GM12801 (cell line): ENCODE data around the gene DSCAM.

ENCODE experiments used
- TF ChIP-seq, protein P1 (sequence below): IDR thresholded peaks from one replicate; pipeline ENCODE4 v1.5.1; 2011; ENCODE audit warnings: control low read depth; ENCODE audit not compliant: insufficient read length; ENCODE audit errors: extremely low read depth

Gene DSCAM

GRCh38 chr21:40846587-40847411, at the start of gene DSCAM:
DSCAM (minus strand) TSS chr21:40847158; CDS start chr21:40846661, 497 bp downstream.
- TF ChIP-seq, protein P1, sequence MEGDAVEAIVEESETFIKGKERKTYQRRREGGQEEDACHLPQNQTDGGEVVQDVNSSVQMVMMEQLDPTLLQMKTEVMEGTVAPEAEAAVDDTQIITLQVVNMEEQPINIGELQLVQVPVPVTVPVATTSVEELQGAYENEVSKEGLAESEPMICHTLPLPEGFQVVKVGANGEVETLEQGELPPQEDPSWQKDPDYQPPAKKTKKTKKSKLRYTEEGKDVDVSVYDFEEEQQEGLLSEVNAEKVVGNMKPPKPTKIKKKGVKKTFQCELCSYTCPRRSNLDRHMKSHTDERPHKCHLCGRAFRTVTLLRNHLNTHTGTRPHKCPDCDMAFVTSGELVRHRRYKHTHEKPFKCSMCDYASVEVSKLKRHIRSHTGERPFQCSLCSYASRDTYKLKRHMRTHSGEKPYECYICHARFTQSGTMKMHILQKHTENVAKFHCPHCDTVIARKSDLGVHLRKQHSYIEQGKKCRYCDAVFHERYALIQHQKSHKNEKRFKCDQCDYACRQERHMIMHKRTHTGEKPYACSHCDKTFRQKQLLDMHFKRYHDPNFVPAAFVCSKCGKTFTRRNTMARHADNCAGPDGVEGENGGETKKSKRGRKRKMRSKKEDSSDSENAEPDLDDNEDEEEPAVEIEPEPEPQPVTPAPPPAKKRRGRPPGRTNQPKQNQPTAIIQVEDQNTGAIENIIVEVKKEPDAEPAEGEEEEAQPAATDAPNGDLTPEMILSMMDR: no peak

DNA sequence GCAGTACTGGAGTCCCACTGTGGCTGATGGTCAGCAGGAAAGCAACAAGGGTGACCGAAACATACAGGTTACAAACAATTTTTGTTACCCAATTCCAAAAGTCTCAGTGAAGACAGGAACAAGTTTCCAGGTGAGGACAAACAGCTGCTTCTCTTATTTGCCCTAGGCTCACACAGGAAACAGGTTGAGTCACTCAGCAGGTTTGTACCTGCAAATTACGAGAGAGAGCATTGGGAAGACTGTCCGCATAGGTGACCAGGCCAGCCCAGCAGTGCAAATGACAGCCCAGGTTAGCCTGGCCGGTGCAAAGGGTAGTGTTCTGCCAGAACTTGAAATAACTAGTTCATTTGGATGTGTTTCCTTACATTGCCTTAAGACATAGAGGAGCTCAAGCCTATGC, 40.0 kb upstream of the DSCAM start:
- TF ChIP-seq, protein P1: no peak

GRCh38 chr21:40886006-40886405, 39.0 kb upstream of the DSCAM start:
- TF ChIP-seq, protein P1: no peak

- TF ChIP-seq, protein P1: no peak
These were observed 35.4 kb upstream of the DSCAM start for GRCh38 chr21:40882192-40882915.

DNA sequence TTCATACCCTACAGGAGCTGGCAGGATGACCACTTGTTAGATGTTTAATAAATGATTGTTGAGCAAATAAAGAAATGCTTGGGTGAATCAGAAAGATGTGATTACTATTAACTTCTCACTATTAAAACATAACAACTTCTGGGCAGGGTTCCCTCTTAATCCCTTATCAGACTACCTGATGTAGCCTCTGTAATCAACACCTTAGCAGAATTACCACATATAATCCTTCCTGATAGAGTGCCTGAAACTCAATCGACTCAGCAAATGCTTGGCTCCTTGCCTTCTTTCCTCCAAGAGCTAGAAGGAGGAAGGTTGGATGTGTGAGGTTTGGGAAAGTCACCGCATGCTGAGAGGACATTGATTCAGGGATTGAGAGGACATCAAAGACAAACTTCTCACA, 34.8 kb upstream of the DSCAM start:
- TF ChIP-seq, protein P1: no peak

GRCh38 chr21:40871099-40871498, 24.1 kb upstream of the DSCAM start:
- TF ChIP-seq, protein P1: no peak

DNA sequence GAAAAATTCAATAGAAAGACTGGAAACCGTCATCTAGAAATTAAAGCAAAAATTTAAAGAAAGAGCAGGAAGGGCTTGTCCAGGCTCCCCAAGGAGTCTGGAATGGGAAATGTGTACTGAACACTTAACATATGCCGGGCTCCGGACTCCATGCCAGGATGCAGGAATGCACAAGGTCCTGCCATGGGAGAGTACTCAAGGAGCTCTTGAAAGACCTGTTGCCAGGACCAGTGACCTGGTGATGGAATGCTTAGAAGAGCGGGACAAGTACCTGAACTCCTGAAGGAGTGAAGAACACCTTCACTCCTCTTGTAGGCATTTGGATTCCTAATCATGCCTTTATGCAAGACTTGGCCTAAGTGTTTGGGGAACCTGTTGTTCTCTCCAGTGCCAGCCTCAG, 16.9 kb upstream of the DSCAM start:
- TF ChIP-seq, protein P1: no peak
